HepG2 (cell line): ENCODE results near the gene PMM2. TPM values are rescaled to one million over a fixed set of nuclear protein-coding genes. Genes with fewer than 3 reads are reported as not detected.

Experiments used
- ATF4 ChIP-seq, 2 experiments: fragments of 450-650 bp in 1 of 2; sonication (generic) in 1 of 2; formaldehyde crosslinking; IDR thresholded peaks; 2 replicates each; pipeline versions ENCODE4 v1.5.0 to v1.8.0; 2020 to 2022; ENCODE audit warnings: mild to moderate bottlenecking in 1 of 2, missing genetic modification reagents in 1 of 2
- BCL6 ChIP-seq: IDR thresholded peaks from 2 replicates; pipeline ENCODE4 v1.6.1; 2016; ENCODE audit warnings: missing genetic modification reagents, missing compliant biosample characterization
- CTCF ChIP-seq: sonication (generic); formaldehyde crosslinking; IDR thresholded peaks from 2 replicates; pipeline ENCODE4 v1.5.0; 2020; ENCODE audit warnings: mild to moderate bottlenecking, missing genetic modification reagents, moderate library complexity
- E2F2 ChIP-seq: sonication (generic); formaldehyde crosslinking; IDR thresholded peaks from 2 replicates; pipeline ENCODE4 v1.4.0; 2020; ENCODE audit warnings: missing genetic modification reagents, borderline replicate concordance
- GRHL1 ChIP-seq: sonication (generic); formaldehyde crosslinking; conservative IDR thresholded peaks from 2 replicates; pipeline ENCODE4 v1.8.0; 2022; ENCODE audit warnings: missing genetic modification reagents
- HINFP ChIP-seq: sonication (generic); formaldehyde crosslinking; IDR thresholded peaks from 2 replicates; pipeline ENCODE4 v1.4.0; 2020; ENCODE audit warnings: low read depth, mild to moderate bottlenecking, missing genetic modification reagents
- MIER3 ChIP-seq: IDR thresholded peaks from 2 replicates; pipeline ENCODE4 v1.6.1; 2016; ENCODE audit warnings: missing compliant biosample characterization, borderline replicate concordance
- MYNN ChIP-seq: sonication (generic); formaldehyde crosslinking; IDR thresholded peaks from 2 replicates; pipeline ENCODE4 v1.4.0; 2020; ENCODE audit warnings: mild to moderate bottlenecking, low read depth, missing genetic modification reagents
- RNF219 ChIP-seq: sonication (generic); formaldehyde crosslinking; IDR thresholded peaks from 2 replicates; pipeline ENCODE4 v1.5.0; 2020; ENCODE audit warnings: mild to moderate bottlenecking, missing genetic modification reagents
- TARDBP ChIP-seq: sonication (generic); formaldehyde crosslinking; IDR thresholded peaks from 2 replicates; pipeline ENCODE4 v1.8.0; 2022; ENCODE audit warnings: mild to moderate bottlenecking, missing genetic modification reagents
- ZFP90 ChIP-seq: sonication (generic); formaldehyde crosslinking; IDR thresholded peaks from 2 replicates; pipeline ENCODE4 v1.8.0; 2022; ENCODE audit warnings: missing genetic modification reagents, mild to moderate bottlenecking, inconsistent platforms, borderline replicate concordance
- ZNF30 ChIP-seq: sonication (generic); formaldehyde crosslinking; IDR thresholded peaks from 2 replicates; pipeline ENCODE4 v1.5.0; 2020; ENCODE audit warnings: mild to moderate bottlenecking, missing genetic modification reagents
- ZNF567 ChIP-seq: sonication (generic); formaldehyde crosslinking; IDR thresholded peaks from 2 replicates; pipeline ENCODE4 v1.8.1; 2023; ENCODE audit warnings: mild to moderate bottlenecking, missing genetic modification reagents, borderline replicate concordance
- ZNF747 ChIP-seq: sonication (generic); formaldehyde crosslinking; IDR thresholded peaks from 2 replicates; pipeline ENCODE4 v1.8.1; 2023; ENCODE audit warnings: missing genetic modification reagents, mild to moderate bottlenecking, borderline replicate concordance
- ZNF775 ChIP-seq: sonication (generic); formaldehyde crosslinking; IDR thresholded peaks from 2 replicates; pipeline ENCODE4 v1.4.0; 2020; ENCODE audit warnings: missing genetic modification reagents, mild to moderate bottlenecking, moderate library complexity, borderline replicate concordance
- polyA plus RNA-seq, 8 experiments: library from polyadenylated mRNA; depleted of rRNA in 3 of 8; stranded (reverse) in 7 of 8; unstranded in 1 of 8; fragments of >200 nt; fragmentation: Illumina TruSeq in 4 of 8; extraction: Trizol in 4 of 8; gene quantifications; 2 replicates each; pipeline versions ENCODE4 v1.2.1 to v1.2.3, GENCODE V29; 2011 to 2016; ENCODE audit warnings: low read depth in 4 of 8, missing spikeins in 1 of 8, mixed read lengths in 1 of 8; ENCODE audit not compliant: insufficient read depth in 1 of 8
- total RNA-seq, 5 experiments: library from RNA; depleted of rRNA; stranded (reverse); fragments of >200 nt; fragmentation: Illumina TruSeq; extraction: Trizol; gene quantifications; 2 replicates each; pipeline ENCODE4 v1.2.3, GENCODE V29; 2016; ENCODE audit warnings: low read depth in 1 of 5

Gene PMM2
- total and polyA plus RNA-seq, 2 of the 13 experiments (the other 11 are each of a cell fraction or from before 2014, with no cell fraction given), result 52.2 to 93.7 TPM

- no peak for TF ChIP-seq RNF219 (CRISPR knock-in tag)
- no peak; the same call in 1 of the 2 replicates for TF ChIP-seq CTCF
- TF ChIP-seq ZNF747, result no peak
- TF ChIP-seq GRHL1, result no peak
- peak; percentile 62; the same call in 1 of the 2 replicates for TF ChIP-seq TARDBP (CRISPR knock-in tag)
- TF ChIP-seq ZNF567 (CRISPR knock-in tag), result no peak; the same call in 1 of the 2 replicates
- peak; percentile 81; the same call in 1 of the 2 replicates for TF ChIP-seq HINFP (CRISPR knock-in tag)
- no peak for TF ChIP-seq ZNF775 (CRISPR knock-in tag)
- no peak for TF ChIP-seq MYNN
- TF ChIP-seq MIER3 (CRISPR knock-in tag), result no peak
- peak; percentile 22; the same call in 1 of the 2 replicates for TF ChIP-seq ZNF30
- no peak for TF ChIP-seq ZFP90 (CRISPR knock-in tag)
- TF ChIP-seq ATF4 (CRISPR knock-in tag; IDR thresholded peaks at IDR 0.05), result peak in 1 of 2 experiments; percentile 57; a peak in 1 of 4 replicates
- TF ChIP-seq BCL6 (CRISPR knock-in tag), result 0 out of 2 replicates have a peak, but pooled peaks have one; percentile 8
- no peak for TF ChIP-seq E2F2 (CRISPR knock-in tag)
These were observed 71.8 kb downstream of the PMM2 start (continued) for GRCh38 chr16:8869212-8869987.
